CD4-positive, alpha-beta memory T cell (primary cell): ENCODE measurements around the gene CASKIN2. TPM values are rescaled to one million over a fixed set of nuclear protein-coding genes. Genes with fewer than 3 reads are reported as not detected.
A peak's percentile ranks its signal among the peaks of the same experiment; 100 is the strongest.

ENCODE experiments used
- CTCF ChIA-PET: fragments of 350-600 bp; sonication (Branson Sonifier 250); formaldehyde crosslinking; loops from one replicate; lab custom pipeline; 2021; ENCODE audit warnings: inconsistent platforms; ENCODE audit not compliant: partially characterized antibody; lab: Charles Lee
- POLR2A ChIA-PET: fragments of 350-600 bp; sonication (Branson Sonifier 250); formaldehyde crosslinking; loops from one replicate; lab custom pipeline; 2021; ENCODE audit not compliant: partially characterized antibody; lab: Charles Lee
- DNase-seq, 5 donors: peaks; one replicate each; pipeline versions ENCODE4 v3.0.0 to v3.0.0-alpha.2; 2020 to 2022; ENCODE audit warnings: mixed read lengths in 1 of 5
- H3K27ac ChIP-seq: one replicate; pipeline ENCODE4 v1.7.0; 2013; ENCODE audit warnings: low read depth, low read length
- H3K27me3 ChIP-seq: 2 replicates; pipeline ENCODE4 v1.7.0; 2013; ENCODE audit warnings: mild to moderate bottlenecking, low read length, moderate library complexity; ENCODE audit not compliant: insufficient read depth
- H3K36me3 ChIP-seq: 2 replicates; pipeline ENCODE4 v1.7.0; 2013; ENCODE audit warnings: mild to moderate bottlenecking, low read length, moderate library complexity; ENCODE audit not compliant: insufficient read depth
- H3K4me1 ChIP-seq: 2 replicates; pipeline ENCODE4 v1.7.0; 2013; ENCODE audit warnings: mild to moderate bottlenecking, low read length, moderate library complexity; ENCODE audit not compliant: insufficient read depth
- H3K4me3 ChIP-seq, 2 donors: one replicate each; pipeline ENCODE4 v1.7.0; 2013; ENCODE audit warnings: low read length in 2 of 2, mild to moderate bottlenecking in 1 of 2
- H3K9me3 ChIP-seq, 2 donors: one replicate each; pipeline ENCODE4 v1.7.0; 2013; ENCODE audit warnings: low read length in 2 of 2, control low read depth in 1 of 2; ENCODE audit not compliant: control insufficient read depth in 1 of 2
- H3K27ac Mint-ChIP-seq, 7 donors: one replicate each; pipeline ENCODE4 v1.8.0; 2020 to 2021; ENCODE audit warnings: mixed read lengths in 7 of 7, mild to moderate bottlenecking in 6 of 7, inconsistent platforms in 3 of 7, moderate library complexity in 3 of 7
- H3K27me3 Mint-ChIP-seq, 2 donors: one replicate each; pipeline ENCODE4 v1.8.0; 2020 to 2021; ENCODE audit warnings: mixed read lengths in 2 of 2
- H3K36me3 Mint-ChIP-seq, 2 donors: one replicate each; pipeline ENCODE4 v1.8.0; 2020 to 2021; ENCODE audit warnings: mixed read lengths in 2 of 2, inconsistent platforms in 1 of 2, mild to moderate bottlenecking in 1 of 2
- H3K4me1 Mint-ChIP-seq, 4 donors: one replicate each; pipeline ENCODE4 v1.8.0; 2020 to 2021; ENCODE audit warnings: mixed read lengths in 4 of 4, mild to moderate bottlenecking in 1 of 4
- H3K4me3 Mint-ChIP-seq, 8 donors: one replicate each; pipeline ENCODE4 v1.8.0; 2020 to 2021; ENCODE audit warnings: mixed read lengths in 8 of 8, mild to moderate bottlenecking in 7 of 8, moderate library complexity in 6 of 8, inconsistent platforms in 3 of 8
- H3K9me3 Mint-ChIP-seq, 8 donors: one replicate each; pipeline ENCODE4 v1.8.0; 2020 to 2021; ENCODE audit warnings: mixed read lengths in 8 of 8, mild to moderate bottlenecking in 5 of 8, inconsistent platforms in 3 of 8, moderate library complexity in 1 of 8
- intact Hi-C: fragments of 100-400 bp; cut with micrococcal nuclease; formaldehyde crosslinking; loops from one replicate; pipeline ENCODE4 v1.15.1; 2023
- polyA plus RNA-seq, 2 donors: library from polyadenylated mRNA; unstranded; fragments of 300-500 nt; fragmentation: Illumina TruSeq; gene quantifications; one replicate each; pipeline ENCODE4 v1.2.3, GENCODE V29; 2021
- total RNA-seq, 2 experiments: library from RNA; stranded (reverse); gene quantifications; one replicate each; pipeline ENCODE4 v1.2.3, GENCODE V29; 2021

The CASKIN2 gene
- total and polyA plus RNA-seq, 4 experiments from 2014 or later: 0.32 to 0.53 TPM; not detected in 2

DNA sequence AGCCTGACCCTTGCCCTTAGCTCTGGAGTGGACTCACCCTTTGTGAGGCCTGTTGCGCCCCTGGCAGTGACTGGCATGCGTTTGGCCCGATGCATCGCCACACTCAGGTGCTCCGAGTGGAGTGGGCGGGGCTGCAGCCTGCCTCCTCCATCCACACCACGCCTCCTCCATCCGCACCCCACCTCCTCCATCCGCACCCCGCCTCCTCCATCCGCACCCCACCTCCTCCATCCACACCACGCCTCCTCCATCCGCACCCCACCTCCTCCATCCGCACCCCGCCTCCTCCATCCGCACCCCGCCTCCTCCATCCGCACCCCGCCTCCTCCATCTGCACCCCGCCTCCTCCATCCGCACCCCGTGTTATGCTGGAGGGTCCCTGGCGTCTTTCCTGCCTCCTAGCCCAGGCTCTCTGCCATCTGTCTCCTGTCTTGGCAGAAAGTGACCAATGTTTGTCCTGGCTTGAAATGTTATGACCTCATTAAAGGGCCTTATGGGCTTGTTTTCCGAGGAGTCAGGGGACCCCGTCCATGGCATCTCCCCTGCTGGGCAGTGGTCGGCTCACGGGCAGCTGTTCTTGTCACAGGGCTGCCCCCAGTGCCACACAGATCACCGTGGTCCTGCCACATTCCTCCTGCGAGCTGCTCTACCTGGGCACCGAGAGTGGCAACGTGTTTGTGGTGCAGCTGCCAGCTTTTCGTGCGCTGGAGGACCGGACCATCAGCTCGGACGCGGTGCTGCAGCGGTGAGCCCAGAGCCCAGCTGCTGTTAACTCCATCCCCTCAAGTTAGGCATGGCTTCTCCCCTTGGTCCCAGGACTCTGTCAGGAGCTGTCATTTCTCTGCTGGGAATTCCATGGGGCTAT, 43.6 kb upstream of the CASKIN2 start:
- Mint-ChIP-seq H3K4me3 (no peak overlapping the region), H3K4me1 (no peaks in the 10 kb centered on the region), H3K27me3 (no peaks in the 10 kb centered on the region), H3K36me3 (peaks cover 0 to 14% of the 10 kb centered on the region in 2 donors), H3K9me3 (peaks cover 0 to 2% (median 0%) of the 10 kb centered on the region in 8 donors), H3K27ac (no peak overlapping the region)
- no peak overlapping the region for H3K27ac ChIP-seq
- H3K36me3 ChIP-seq: peaks cover 9% of the 10 kb centered on the region
- no peak for DNase-seq
- H3K4me1 ChIP-seq: no peaks in the 10 kb centered on the region
- H3K9me3 ChIP-seq: no peaks in the 10 kb centered on the region
- CTCF ChIA-PET: no interaction called here
- no peak overlapping the region for H3K4me3 ChIP-seq
- H3K27me3 ChIP-seq: no peaks in the 10 kb centered on the region
- POLR2A ChIA-PET: no interaction called here
- intact Hi-C loops: no loop called here

DNA sequence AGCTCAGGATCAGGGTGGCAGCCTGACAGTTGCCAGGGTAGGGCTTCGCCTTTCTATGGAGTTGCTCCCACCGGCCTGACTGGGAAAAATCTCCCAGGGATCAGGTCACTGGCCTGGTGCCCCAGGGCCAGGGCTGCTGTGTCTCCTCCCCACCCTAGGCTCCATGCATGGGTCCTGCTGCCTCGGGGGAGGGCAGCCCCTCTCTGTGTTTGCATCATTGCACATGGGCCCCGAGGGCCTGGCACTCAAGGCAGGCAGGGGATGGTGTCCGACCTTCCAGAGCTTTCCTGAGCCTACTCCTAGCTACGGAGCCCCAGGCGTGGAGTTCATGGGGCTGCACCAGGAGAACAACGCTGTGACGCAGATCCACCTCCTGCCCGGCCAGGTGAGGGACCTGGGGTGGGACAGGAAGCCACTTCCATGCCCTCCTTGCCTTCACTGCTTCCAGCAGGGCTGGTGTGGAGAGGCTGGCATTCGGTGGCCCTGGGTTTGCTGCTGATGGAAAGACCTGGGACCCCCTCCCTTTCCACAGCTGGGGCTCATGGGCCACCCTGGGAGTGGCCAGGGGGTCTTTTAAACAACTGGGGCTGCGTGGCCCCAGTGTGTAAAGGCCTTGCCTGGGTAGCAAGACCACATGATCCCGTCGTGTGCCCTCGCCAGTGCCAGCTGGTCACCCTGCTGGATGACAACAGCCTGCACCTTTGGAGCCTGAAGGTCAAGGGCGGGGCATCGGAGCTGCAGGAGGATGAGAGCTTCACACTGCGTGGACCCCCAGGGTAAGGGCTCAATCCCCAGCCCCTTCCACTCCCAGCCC, 42.7 kb upstream of the CASKIN2 start:
- Histone ChIP-seq H3K4me3 (no peak overlapping the region), H3K36me3 (peaks cover 2% of the 10 kb centered on the region), H3K9me3 (no peaks in the 10 kb centered on the region), H3K27me3 (no peaks in the 10 kb centered on the region), H3K27ac (no peak overlapping the region), H3K4me1 (no peaks in the 10 kb centered on the region)
- peaks cover 0 to 14% of the 10 kb centered on the region in 2 donors for H3K36me3 Mint-ChIP-seq
- ChIA-PET CTCF (no interaction called here), POLR2A (no interaction called here)
- H3K4me1 Mint-ChIP-seq: no peaks in the 10 kb centered on the region
- no peaks in the 10 kb centered on the region for H3K27me3 Mint-ChIP-seq
- intact Hi-C loops: no loop called here
- H3K27ac Mint-ChIP-seq: no peak overlapping the region
- no peak for DNase-seq
- no peak overlapping the region for H3K4me3 Mint-ChIP-seq
- H3K9me3 Mint-ChIP-seq: peaks cover 0 to 2% (median 0%) of the 10 kb centered on the region in 8 donors

DNA sequence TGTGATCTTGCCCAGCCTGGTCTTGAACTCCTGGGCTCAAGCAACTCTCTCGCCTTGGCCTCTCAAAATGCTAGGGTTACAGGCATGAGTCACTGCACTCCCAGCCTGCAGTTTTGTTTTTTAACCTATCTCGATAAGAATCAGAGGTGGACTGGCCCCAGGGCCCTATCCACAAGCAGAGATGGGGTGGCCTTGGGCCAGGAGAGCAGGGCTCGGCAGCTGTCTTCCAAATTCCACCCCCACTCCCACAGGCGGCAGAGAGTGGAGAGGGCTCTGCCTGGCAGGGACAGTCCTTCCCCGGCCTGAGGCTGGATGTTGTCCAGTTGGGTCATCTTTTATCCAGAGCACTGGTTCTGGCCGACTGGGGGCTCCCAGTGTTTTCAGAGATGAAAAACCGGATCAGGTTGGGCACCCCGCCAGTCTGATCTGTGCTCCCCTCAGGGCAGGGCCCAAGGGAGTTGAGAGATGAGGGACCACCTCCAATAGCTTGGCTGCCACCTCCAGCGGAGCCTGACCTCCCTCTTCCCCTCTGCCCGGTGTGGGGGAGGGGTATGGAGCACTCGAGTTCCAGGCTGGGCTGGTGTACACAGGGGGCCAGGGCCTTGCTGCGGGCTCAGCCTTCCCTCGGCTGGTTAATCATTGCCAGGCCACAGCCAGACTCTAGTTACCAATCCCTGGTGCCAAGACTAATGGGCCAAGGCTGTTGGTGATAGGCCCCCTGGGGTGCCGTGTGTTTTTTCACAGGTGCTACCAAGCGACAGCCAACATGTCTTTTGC, 41.9 kb upstream of the CASKIN2 start:
- POLR2A ChIA-PET: no interaction called here
- H3K9me3 Mint-ChIP-seq: peaks cover 0 to 2% (median 0%) of the 10 kb centered on the region in 8 donors

DNA sequence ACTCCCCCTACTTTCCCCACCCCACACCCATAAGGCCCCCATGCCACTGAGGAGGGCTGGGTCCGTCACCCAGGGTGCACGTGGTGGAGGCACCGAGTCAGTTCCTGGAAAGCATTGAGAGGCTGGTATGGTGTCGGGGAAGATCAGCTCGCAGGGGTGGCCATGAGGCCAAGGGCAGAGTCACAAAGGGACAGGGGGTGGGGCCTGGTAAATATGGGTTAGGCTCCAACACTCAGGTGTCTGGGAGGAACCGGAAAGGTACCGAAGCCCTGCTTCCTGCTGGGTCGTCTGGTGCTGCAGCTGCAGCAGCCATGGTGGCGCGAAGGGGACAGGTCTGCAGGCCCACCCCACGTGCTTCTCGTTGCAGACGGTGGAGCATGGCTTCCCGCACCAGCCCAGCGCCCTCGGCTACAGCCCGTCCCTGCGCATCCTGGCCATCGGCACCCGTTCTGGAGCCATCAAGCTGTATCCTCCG, 40.4 kb upstream of the CASKIN2 start:
- no peaks in the 10 kb centered on the region for H3K27me3 ChIP-seq
- H3K27me3 Mint-ChIP-seq: no peaks in the 10 kb centered on the region
- H3K4me3 ChIP-seq: no peak overlapping the region
- H3K4me1 ChIP-seq: no peaks in the 10 kb centered on the region
- no peak overlapping the region for H3K4me3 Mint-ChIP-seq
- intact Hi-C loops: no loop called here
- CTCF ChIA-PET: no interaction called here
- no peak for DNase-seq
- no peaks in the 10 kb centered on the region for H3K4me1 Mint-ChIP-seq
- H3K27ac ChIP-seq: no peak overlapping the region
- no peak overlapping the region for H3K27ac Mint-ChIP-seq
- no peaks in the 10 kb centered on the region for H3K36me3 ChIP-seq
- H3K9me3 Mint-ChIP-seq: peaks cover 0 to 2% (median 0%) of the 10 kb centered on the region in 8 donors
- POLR2A ChIA-PET: no interaction called here
- no peaks in the 10 kb centered on the region for H3K9me3 ChIP-seq
- peaks cover 3 to 11% of the 10 kb centered on the region in 2 donors for H3K36me3 Mint-ChIP-seq

More for the DNA sequence above, 41.9 kb upstream of the CASKIN2 start:
- Histone ChIP-seq H3K27me3 (no peaks in the 10 kb centered on the region), H3K4me3 (no peak overlapping the region), H3K27ac (no peak overlapping the region), H3K36me3 (no peaks in the 10 kb centered on the region), H3K4me1 (no peaks in the 10 kb centered on the region), H3K9me3 (no peaks in the 10 kb centered on the region)
- no peaks in the 10 kb centered on the region for H3K4me1 Mint-ChIP-seq
- H3K4me3 Mint-ChIP-seq: no peak overlapping the region
- H3K36me3 Mint-ChIP-seq: peaks cover 0 to 10% of the 10 kb centered on the region in 2 donors
- H3K27ac Mint-ChIP-seq: no peak overlapping the region
- H3K27me3 Mint-ChIP-seq: no peaks in the 10 kb centered on the region
- CTCF ChIA-PET: no interaction called here
- intact Hi-C loops: no loop called here
- no peak for DNase-seq

DNA sequence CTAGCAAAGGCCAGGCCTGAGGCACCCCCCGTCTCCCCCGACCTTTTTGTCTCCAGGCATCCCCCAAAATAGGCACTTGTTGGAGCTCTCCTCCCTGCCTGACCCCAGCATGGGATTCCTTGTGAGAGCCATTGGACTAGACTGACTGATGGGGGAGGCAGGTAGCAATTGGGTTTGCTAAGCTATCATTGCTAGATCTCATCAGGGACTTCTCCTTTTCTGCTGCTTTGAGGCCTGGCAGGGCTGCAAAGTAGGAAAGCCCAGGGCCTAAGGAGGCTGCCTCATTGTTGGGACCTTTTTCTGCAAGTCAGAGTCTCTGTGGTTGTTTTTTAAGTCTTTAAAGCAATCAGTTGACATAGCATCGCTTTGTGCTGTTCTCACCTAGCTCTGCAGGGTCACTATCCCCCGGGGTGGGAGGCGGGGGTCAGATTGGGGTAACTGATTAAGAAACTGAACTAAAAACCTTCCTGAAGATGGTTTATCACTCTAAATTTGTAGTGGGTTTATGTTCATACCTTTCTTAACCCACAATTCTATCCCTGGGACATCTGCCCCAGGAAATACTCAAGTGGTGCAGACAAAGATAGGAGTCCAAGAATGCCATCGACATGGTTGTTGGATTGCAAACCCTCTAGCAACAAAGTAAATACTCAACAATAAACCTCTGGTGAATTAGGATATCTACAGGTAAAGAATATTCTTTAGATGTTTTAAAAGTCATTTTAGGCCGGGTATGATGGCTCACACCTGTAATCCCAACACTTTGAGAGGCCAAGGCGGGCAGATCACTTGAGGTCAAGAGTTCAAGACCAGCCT, 38.2 kb upstream of the CASKIN2 start:
- ChIA-PET CTCF (interaction anchor here (1.0 kb wide), 1 partner anchor 35 kb away, joined by 3 read pairs; no protein-coding TSS in a partner anchor), POLR2A (no interaction called here)
- Histone ChIP-seq H3K9me3 (no peaks in the 10 kb centered on the region), H3K4me3 (no peak overlapping the region), H3K36me3 (no peaks in the 10 kb centered on the region), H3K27ac (no peak overlapping the region), H3K27me3 (no peaks in the 10 kb centered on the region), H3K4me1 (no peaks in the 10 kb centered on the region)
- intact Hi-C loops: no loop called here
- Mint-ChIP-seq H3K9me3 (no peaks in the 10 kb centered on the region), H3K27me3 (no peaks in the 10 kb centered on the region), H3K36me3 (peaks cover 4% of the 10 kb centered on the region in 2 donors), H3K4me1 (no peaks in the 10 kb centered on the region), H3K4me3 (no peak overlapping the region), H3K27ac (no peak overlapping the region)
- no peak for DNase-seq

DNA sequence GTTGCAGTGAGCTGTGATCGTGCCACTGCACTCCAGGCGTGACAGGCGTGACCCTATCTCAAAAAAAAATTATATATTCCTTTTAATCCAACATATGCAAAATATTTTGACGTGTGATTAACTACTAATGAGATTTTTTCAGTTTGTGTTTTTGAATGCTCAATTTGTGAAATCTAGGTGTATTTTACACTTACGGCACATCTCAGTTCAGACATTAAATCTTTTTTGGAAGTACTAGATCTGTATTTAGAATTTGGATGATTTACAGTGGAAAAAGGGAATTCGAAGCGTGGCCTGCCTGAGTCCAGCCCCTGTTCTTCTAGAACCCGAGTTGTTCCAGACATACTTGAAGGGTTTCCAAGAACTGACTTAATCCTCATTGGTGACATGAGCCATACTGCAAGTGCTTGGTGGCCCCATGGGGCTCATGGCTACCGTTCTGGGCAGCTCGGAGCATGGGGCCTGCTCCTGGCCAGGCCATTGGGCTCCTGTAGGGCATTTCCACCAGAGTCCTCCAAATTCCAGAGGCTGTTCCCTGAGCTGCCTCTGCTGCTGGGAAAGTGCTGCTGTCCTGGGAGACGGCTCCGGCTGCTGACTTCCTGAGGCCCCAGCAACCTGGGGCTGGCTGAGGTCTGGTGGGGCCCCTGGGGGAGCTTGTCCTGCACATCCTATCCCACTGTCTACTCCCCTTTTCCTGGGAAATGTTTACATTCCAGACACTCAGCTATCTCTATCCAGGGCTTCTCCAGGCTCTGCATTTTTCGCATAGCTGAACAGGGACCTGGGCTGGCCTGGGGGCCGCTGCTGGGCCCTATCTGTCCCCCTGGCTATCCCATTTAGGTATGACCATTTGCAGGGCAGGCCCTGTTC, 37.3 kb upstream of the CASKIN2 start:
- no peaks in the 10 kb centered on the region for H3K27me3 Mint-ChIP-seq
- intact Hi-C loops: no loop called here

More for the DNA sequence above, 37.3 kb upstream of the CASKIN2 start:
- Histone ChIP-seq H3K4me1 (no peaks in the 10 kb centered on the region), H3K36me3 (no peaks in the 10 kb centered on the region), H3K4me3 (no peak overlapping the region), H3K27ac (no peak overlapping the region), H3K9me3 (no peaks in the 10 kb centered on the region), H3K27me3 (no peaks in the 10 kb centered on the region)
- Mint-ChIP-seq H3K9me3 (no peaks in the 10 kb centered on the region), H3K27ac (peak overlapping the region in 1 of 7 donors; percentile 46), H3K4me3 (no peak overlapping the region), H3K36me3 (peaks cover 4 to 5% of the 10 kb centered on the region in 2 donors), H3K4me1 (no peaks in the 10 kb centered on the region)
- DNase-seq: no peak
- ChIA-PET CTCF (interaction anchor here (1.0 kb wide), 1 partner anchor 36 kb away, joined by 3 read pairs; no protein-coding TSS in a partner anchor), POLR2A (interaction anchor here (0.6 to 0.7 kb wide), 2 partner anchors 29 to 48 kb away, joined by 3 to 4 read pairs; no protein-coding TSS in a partner anchor)
